HepG2 (cell line): ENCODE measurements around the gene NUDCD3. TPM values are rescaled to one million over a fixed set of nuclear protein-coding genes. Genes with fewer than 3 reads are reported as not detected.
A peak's percentile ranks its signal among the peaks of the same experiment; 100 is the strongest.

Experiments used
- BRD4 ChIP-seq: sonication (generic); formaldehyde crosslinking; IDR thresholded peaks from 2 replicates; pipeline ENCODE4 v1.4.0; 2020; ENCODE audit warnings: missing genetic modification reagents
- FOXK1 ChIP-seq: sonication (generic); formaldehyde crosslinking; IDR thresholded peaks from 2 replicates; pipeline ENCODE4 v1.4.0; 2020; ENCODE audit warnings: low read depth, missing genetic modification reagents, borderline replicate concordance
- GATAD2A ChIP-seq: IDR thresholded peaks from 2 replicates; pipeline ENCODE4 v1.6.1; 2016
- HDAC2 ChIP-seq: sonication (generic); formaldehyde crosslinking; IDR thresholded peaks from 2 replicates; pipeline ENCODE4 v1.4.0; 2020; ENCODE audit warnings: missing genetic modification reagents
- HMGXB3 ChIP-seq: sonication (generic); formaldehyde crosslinking; IDR thresholded peaks from 2 replicates; pipeline ENCODE4 v1.4.0; 2020; ENCODE audit warnings: missing genetic modification reagents, borderline replicate concordance
- IRF9 ChIP-seq: sonication (generic); formaldehyde crosslinking; IDR thresholded peaks from 2 replicates; pipeline ENCODE4 v1.8.0; 2022; ENCODE audit warnings: missing genetic modification reagents, mild to moderate bottlenecking, borderline replicate concordance
- MIER3 ChIP-seq: IDR thresholded peaks from 2 replicates; pipeline ENCODE4 v1.6.1; 2016; ENCODE audit warnings: missing compliant biosample characterization, borderline replicate concordance
- MXI1 ChIP-seq: IDR thresholded peaks from 3 replicates; pipeline ENCODE4 v1.6.1; 2012; ENCODE audit warnings: low read depth, low read length, inconsistent platforms, borderline replicate concordance
- PAX8 ChIP-seq: sonication (generic); formaldehyde crosslinking; IDR thresholded peaks from 2 replicates; pipeline ENCODE4 v1.8.0; 2022; ENCODE audit warnings: mild to moderate bottlenecking, missing genetic modification reagents, borderline replicate concordance
- PHF20 ChIP-seq: sonication (generic); formaldehyde crosslinking; IDR thresholded peaks from 2 replicates; pipeline ENCODE4 v1.5.0; 2020; ENCODE audit warnings: mild to moderate bottlenecking, missing genetic modification reagents
- RNF2 ChIP-seq: fragments of 450-650 bp; conservative IDR thresholded peaks from 2 replicates; pipeline ENCODE4 v1.6.1; 2016; ENCODE audit warnings: low read depth
- SOX5 ChIP-seq: IDR thresholded peaks from 2 replicates; pipeline ENCODE4 v1.6.1; 2016; ENCODE audit warnings: borderline replicate concordance
- TSC22D2 ChIP-seq: sonication (generic); formaldehyde crosslinking; IDR thresholded peaks from 2 replicates; pipeline ENCODE4 v1.5.1; 2020; ENCODE audit warnings: missing genetic modification reagents, mild to moderate bottlenecking, borderline replicate concordance
- ZBTB43 ChIP-seq: sonication (generic); formaldehyde crosslinking; conservative IDR thresholded peaks from 2 replicates; pipeline ENCODE4 v1.4.0; 2020; ENCODE audit warnings: missing genetic modification reagents
- ZNF687 ChIP-seq: sonication (generic); formaldehyde crosslinking; IDR thresholded peaks from 2 replicates; pipeline ENCODE4 v1.5.1; 2020; ENCODE audit warnings: mild to moderate bottlenecking, missing genetic modification reagents, moderate library complexity
- ZNF772 ChIP-seq: sonication (generic); formaldehyde crosslinking; IDR thresholded peaks from 2 replicates; pipeline ENCODE4 v1.5.0; 2020; ENCODE audit warnings: mild to moderate bottlenecking, missing genetic modification reagents
- polyA plus RNA-seq, 8 experiments: library from polyadenylated mRNA; depleted of rRNA in 3 of 8; stranded (reverse) in 7 of 8; unstranded in 1 of 8; fragments of >200 nt; fragmentation: Illumina TruSeq in 4 of 8; extraction: Trizol in 4 of 8; gene quantifications; 2 replicates each; pipeline versions ENCODE4 v1.2.1 to v1.2.3, GENCODE V29; 2011 to 2016; ENCODE audit warnings: low read depth in 4 of 8, missing spikeins in 1 of 8, mixed read lengths in 1 of 8; ENCODE audit not compliant: insufficient read depth in 1 of 8
- total RNA-seq, 5 experiments: library from RNA; depleted of rRNA; stranded (reverse); fragments of >200 nt; fragmentation: Illumina TruSeq; extraction: Trizol; gene quantifications; 2 replicates each; pipeline ENCODE4 v1.2.3, GENCODE V29; 2016; ENCODE audit warnings: low read depth in 1 of 5
- TF ChIP-seq, protein P1 (sequence below): sonication (generic); formaldehyde crosslinking; IDR thresholded peaks from 2 replicates; pipeline ENCODE4 v1.8.1; 2023; ENCODE audit warnings: missing genetic modification reagents, mild to moderate bottlenecking, borderline replicate concordance
- TF ChIP-seq, protein P2 (sequence below): sonication (generic); formaldehyde crosslinking; IDR thresholded peaks from 2 replicates; pipeline ENCODE4 v1.4.0; 2020; ENCODE audit warnings: missing genetic modification reagents

The NUDCD3 gene
- total and polyA plus RNA-seq, 2 of the 13 experiments (the other 11 are each of a cell fraction or from before 2014, with no cell fraction given) = 20.8 to 49.9 TPM

- no peak for TF ChIP-seq HMGXB3 (CRISPR knock-in tag)
- no peak for TF ChIP-seq BRD4 (CRISPR knock-in tag)
- peak; percentile 33; the same call in 1 of the 2 replicates for TF ChIP-seq FOXK1 (CRISPR knock-in tag)
- TF ChIP-seq, protein P1, sequence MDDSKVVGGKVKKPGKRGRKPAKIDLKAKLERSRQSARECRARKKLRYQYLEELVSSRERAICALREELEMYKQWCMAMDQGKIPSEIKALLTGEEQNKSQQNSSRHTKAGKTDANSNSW = no peak
- TF ChIP-seq TSC22D2 (CRISPR knock-in tag) = no peak
- no peak for TF ChIP-seq PAX8 (CRISPR knock-in tag)
- TF ChIP-seq, protein P2, sequence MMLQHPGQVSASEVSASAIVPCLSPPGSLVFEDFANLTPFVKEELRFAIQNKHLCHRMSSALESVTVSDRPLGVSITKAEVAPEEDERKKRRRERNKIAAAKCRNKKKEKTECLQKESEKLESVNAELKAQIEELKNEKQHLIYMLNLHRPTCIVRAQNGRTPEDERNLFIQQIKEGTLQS = no peak
- TF ChIP-seq RNF2 = no peak
- TF ChIP-seq ZNF687 (CRISPR knock-in tag) = no peak
- TF ChIP-seq MXI1 = peak; percentile 55; the same call in 1 of the 3 replicates
- TF ChIP-seq MIER3 = 0 out of 2 replicates have a peak, but pooled peaks have one; percentile 69
- no peak for TF ChIP-seq PHF20 (CRISPR knock-in tag)
- TF ChIP-seq HDAC2 (CRISPR knock-in tag) = 0 out of 2 replicates have a peak, but pooled peaks have one; percentile 24
- TF ChIP-seq GATAD2A = peak; percentile 61; the same call in 1 of the 2 replicates
- TF ChIP-seq SOX5 (CRISPR knock-in tag) = peak; percentile 72; the same call in 1 of the 2 replicates
- TF ChIP-seq IRF9 (CRISPR knock-in tag) = peak; percentile 26; the same call in 1 of the 2 replicates
- 0 out of 2 replicates have a peak, but pooled peaks have one; percentile 55 for TF ChIP-seq ZBTB43 (CRISPR knock-in tag)
- no peak for TF ChIP-seq ZNF772
Measured at GRCh38 chr7:44471436-44471835, 19.0 kb downstream of the NUDCD3 start (continued).
